Fibroblast of lung (primary cell): ENCODE measurements around the gene GRHL1. TPM values are rescaled to one million over a fixed set of nuclear protein-coding genes. Genes with fewer than 3 reads are reported as not detected.
"Not testable (repeated sequence)": the region's sequence is repeated elsewhere in the genome, so short reads cannot be mapped to it uniquely, and the experiment has no call there.

ENCODE experiments used
- DNase-seq, 2 donors: peaks; one replicate each; pipeline versions ENCODE4 v3.0.0 to v3.0.0-alpha.2; 2010; ENCODE audit warnings: low read depth in 2 of 2
- H2AFZ ChIP-seq: 2 replicates; pipeline ENCODE4 v1.5.1; 2012; ENCODE audit warnings: low read length, control low read depth, inconsistent platforms
- H3K27ac ChIP-seq: 2 replicates; pipeline ENCODE4 v1.5.1; 2011; ENCODE audit warnings: low read length, control low read depth; ENCODE audit not compliant: insufficient read depth
- H3K27me3 ChIP-seq: 2 replicates; pipeline ENCODE4 v1.5.1; 2011; ENCODE audit warnings: mild to moderate bottlenecking, low read length; ENCODE audit not compliant: control insufficient read depth, insufficient read depth
- H3K36me3 ChIP-seq: 2 replicates; pipeline ENCODE4 v1.5.1; 2011; ENCODE audit warnings: low read length; ENCODE audit not compliant: control insufficient read depth, insufficient read depth
- H3K4me1 ChIP-seq: 2 replicates; pipeline ENCODE4 v1.5.1; 2011; ENCODE audit warnings: low read length; ENCODE audit not compliant: control insufficient read depth, insufficient read depth; ENCODE audit errors: extremely low read depth
- H3K4me2 ChIP-seq: 2 replicates; pipeline ENCODE4 v1.5.1; 2011; ENCODE audit warnings: low read length, control low read depth; ENCODE audit not compliant: insufficient read depth; ENCODE audit errors: extremely low read depth
- H3K4me3 ChIP-seq, 4 experiments: fragments of 200-600 bp in 1 of 4; sonication (generic) in 1 of 4; replicated peaks in 1 of 4; 2 replicates each; pipeline ENCODE4 v1.5.1; 2011 to 2016; ENCODE audit warnings: low read length in 4 of 4, low read depth in 3 of 4, mild to moderate bottlenecking in 3 of 4, control low read depth in 2 of 4, inconsistent platforms in 1 of 4, mixed read lengths in 1 of 4; ENCODE audit not compliant: insufficient read depth in 1 of 4; ENCODE audit errors: control extremely low read depth in 1 of 4
- H3K79me2 ChIP-seq: 2 replicates; pipeline ENCODE4 v1.5.1; 2012; ENCODE audit warnings: mild to moderate bottlenecking, low read length, inconsistent platforms; ENCODE audit not compliant: control insufficient read depth, insufficient read depth
- H3K9ac ChIP-seq: 2 replicates; pipeline ENCODE4 v1.5.1; 2011; ENCODE audit warnings: mild to moderate bottlenecking, low read length, control low read depth; ENCODE audit not compliant: insufficient read depth
- H3K9me3 ChIP-seq: 2 replicates; pipeline ENCODE4 v1.5.1; 2012; ENCODE audit warnings: low read depth, low read length; ENCODE audit not compliant: control insufficient read depth, insufficient read depth
- H4K20me1 ChIP-seq: 2 replicates; pipeline ENCODE4 v1.5.1; 2011; ENCODE audit warnings: low read length; ENCODE audit not compliant: control insufficient read depth, insufficient read depth; ENCODE audit errors: extremely low read depth
- EZH2 ChIP-seq: IDR thresholded peaks from 2 replicates; pipeline ENCODE4 v1.5.1; 2012; ENCODE audit warnings: low read length, control low read depth, mild to moderate bottlenecking; ENCODE audit errors: missing control alignments
- polyA plus RNA-seq, 2 donors: library from polyadenylated mRNA; depleted of rRNA in 1 of 2; stranded (reverse) in 1 of 2; unstranded in 1 of 2; fragments of >200 nt; gene quantifications; 2 replicates each; pipeline ENCODE4 v1.2.1, GENCODE V29; 2011 to 2012; ENCODE audit warnings: missing spikeins in 1 of 2
- total RNA-seq: library from RNA; depleted of rRNA; stranded (reverse); fragments of >200 nt; gene quantifications from 2 replicates; pipeline ENCODE4 v1.2.1, GENCODE V29; 2014
- TF ChIP-seq, protein P1 (sequence below), 2 donors: IDR thresholded peaks in 1 of 2; conservative IDR thresholded peaks in 1 of 2; 1 replicate in 1 of 2; 2 replicates in 1 of 2; pipeline ENCODE4 v1.5.1; 2011 to 2012; ENCODE audit warnings: low read length in 2 of 2, control low read depth in 1 of 2, inconsistent platforms in 1 of 2, low read depth in 1 of 2, mild to moderate bottlenecking in 1 of 2

GRHL1 gene
- total and polyA plus RNA-seq, 2 donors (not counting 1 experiment from before 2014, with no cell fraction given): 0.65 to 0.99 TPM

DNA sequence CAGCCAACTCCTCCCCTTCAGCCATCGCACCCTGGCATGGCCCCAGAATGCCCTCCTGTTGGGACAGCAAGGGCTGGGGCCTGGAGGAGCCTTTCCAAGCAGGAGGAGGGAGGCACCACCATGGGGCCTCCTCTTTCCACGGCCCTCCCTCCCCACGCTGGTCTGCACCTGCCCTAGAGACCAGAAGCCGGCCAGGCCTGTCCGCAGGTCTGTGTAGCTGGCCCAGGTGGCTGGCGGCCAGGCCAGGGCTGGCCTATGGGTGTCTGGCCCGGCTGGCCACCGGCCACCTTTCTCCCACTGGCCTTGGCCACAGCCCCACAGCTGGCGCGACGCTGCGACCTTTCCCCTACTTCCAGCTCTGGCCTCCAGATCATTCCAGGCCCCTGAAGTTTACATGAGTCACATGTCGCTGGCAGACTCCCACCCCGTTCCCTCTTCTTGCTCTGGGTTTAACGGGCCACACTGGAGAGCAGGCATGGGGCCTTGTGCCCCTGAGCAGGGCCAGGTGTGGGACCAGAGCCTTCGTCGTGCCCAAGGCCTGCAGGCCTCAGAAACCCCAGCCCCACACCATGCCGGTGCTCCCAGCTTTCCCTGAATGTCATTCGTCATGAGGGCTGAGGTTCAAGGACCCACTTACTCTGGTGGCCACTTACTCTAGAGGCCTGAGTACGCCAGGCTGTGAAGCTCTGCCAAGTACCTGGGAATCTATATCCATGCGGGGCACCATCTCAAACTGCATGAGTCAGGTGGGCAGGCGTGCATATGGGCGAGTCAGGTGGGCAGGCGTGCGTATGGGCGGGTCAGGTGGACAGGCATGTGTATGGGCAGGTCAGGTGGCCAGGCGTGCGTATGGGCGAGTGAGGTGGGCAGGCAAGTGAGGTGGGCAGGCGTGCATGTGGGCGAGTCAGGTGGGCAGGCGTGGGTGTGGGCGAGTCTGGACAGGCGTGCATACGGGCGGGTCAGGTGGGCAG is 58.6 kb downstream of the GRHL1 start:
- Histone ChIP-seq H3K4me2 (no peak overlapping the region), H3K27me3 (no peaks in the 10 kb centered on the region), H3K36me3 (no peaks in the 10 kb centered on the region), H3K9ac (no peak overlapping the region), H3K27ac (no peak overlapping the region), H4K20me1 (no peaks in the 10 kb centered on the region), H3K4me1 (peaks cover 14% of the 10 kb centered on the region), H3K4me3 (no peak overlapping the region), H3K79me2 (no peaks in the 10 kb centered on the region), H2AFZ (no peak overlapping the region), H3K9me3 (no peaks in the 10 kb centered on the region)
- peak; percentile 68 to 72 for DNase-seq
- TF ChIP-seq, protein P1, sequence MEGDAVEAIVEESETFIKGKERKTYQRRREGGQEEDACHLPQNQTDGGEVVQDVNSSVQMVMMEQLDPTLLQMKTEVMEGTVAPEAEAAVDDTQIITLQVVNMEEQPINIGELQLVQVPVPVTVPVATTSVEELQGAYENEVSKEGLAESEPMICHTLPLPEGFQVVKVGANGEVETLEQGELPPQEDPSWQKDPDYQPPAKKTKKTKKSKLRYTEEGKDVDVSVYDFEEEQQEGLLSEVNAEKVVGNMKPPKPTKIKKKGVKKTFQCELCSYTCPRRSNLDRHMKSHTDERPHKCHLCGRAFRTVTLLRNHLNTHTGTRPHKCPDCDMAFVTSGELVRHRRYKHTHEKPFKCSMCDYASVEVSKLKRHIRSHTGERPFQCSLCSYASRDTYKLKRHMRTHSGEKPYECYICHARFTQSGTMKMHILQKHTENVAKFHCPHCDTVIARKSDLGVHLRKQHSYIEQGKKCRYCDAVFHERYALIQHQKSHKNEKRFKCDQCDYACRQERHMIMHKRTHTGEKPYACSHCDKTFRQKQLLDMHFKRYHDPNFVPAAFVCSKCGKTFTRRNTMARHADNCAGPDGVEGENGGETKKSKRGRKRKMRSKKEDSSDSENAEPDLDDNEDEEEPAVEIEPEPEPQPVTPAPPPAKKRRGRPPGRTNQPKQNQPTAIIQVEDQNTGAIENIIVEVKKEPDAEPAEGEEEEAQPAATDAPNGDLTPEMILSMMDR (conservative IDR thresholded peaks at IDR 0.05 in 1 of 2, IDR thresholded peaks at IDR 0.05 in 1 of 2; ENCODE audit: low read depth in 1 of 2, low read length in 2 of 2): no peak
- TF ChIP-seq EZH2: no peak

DNA sequence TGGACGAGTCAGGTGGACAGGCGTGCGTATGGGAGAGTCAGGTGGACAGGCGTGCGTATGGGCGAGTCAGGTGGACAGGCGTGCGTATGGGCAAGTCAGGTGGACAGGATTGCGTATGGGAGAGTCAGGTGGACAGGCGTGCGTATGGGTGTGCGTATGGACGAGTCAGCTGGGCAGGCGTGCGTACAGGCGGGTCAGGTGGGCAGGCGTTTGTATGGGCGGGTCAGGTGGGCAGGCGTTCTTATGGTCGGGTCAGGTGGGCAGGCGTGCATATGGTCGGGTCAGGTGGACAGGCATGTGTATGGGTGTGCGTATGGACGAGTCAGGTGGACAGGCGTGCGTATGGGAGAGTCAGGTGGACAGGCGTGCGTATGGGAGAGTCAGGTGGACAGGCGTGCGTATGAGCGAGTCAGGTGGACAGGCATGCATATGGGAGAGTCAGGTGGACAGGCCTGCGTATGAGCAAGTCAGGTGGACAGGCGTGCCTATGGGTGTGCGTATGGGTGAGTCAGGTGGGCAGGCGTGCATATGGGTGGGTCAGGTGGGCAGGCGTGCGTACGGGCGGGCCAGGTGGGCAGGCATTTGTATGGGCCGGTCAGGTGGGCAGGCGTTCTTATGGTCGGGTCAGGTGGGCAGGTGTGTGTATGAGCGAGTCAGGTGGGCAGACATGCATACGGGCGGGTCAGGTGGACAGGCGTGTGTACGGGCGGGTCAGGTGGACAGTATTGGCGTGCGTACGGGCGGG is 59.5 kb downstream of the GRHL1 start:
- H3K27ac ChIP-seq, H4K20me1 ChIP-seq, H3K36me3 ChIP-seq, H3K9me3 ChIP-seq, H3K9ac ChIP-seq, H2AFZ ChIP-seq, H3K79me2 ChIP-seq, H3K4me3 ChIP-seq, H3K27me3 ChIP-seq, H3K4me2 ChIP-seq, DNase-seq: not testable (repeated sequence)
- H3K4me1 ChIP-seq: peaks cover 14% of the 10 kb centered on the region

DNA sequence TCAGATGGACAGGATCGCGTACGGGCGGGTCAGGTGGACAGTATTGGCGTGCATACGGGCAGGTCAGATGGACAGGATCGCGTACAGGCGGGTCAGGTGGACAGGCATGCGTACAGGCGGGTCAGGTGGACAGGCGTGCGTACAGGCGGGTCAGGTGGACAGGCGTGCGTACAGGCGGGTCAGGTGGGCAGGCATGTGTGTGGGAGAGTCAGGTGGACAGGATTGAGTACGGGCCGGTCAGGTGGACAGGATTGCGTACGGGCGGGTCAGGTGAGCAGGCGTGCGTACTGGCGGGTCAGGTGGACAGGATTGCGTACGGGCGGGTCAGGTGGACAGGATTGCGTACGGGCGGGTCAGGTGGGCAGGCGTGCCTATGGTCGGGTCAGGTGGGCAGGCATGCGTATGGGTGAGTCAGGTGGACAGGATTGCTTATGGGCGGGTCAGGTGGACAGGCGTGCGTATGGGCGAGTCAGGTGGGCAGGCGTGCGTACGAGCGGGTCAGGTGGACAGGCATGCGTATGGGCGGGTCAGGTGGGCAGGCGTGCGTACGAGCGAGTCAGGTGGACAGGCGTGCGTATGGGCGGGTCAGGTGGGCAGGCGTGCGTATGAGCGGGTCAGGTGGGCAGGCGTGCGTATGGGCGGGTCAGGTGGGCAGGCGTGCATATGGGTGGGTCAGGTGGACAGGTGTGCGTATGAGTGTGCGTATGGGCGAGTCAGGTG is 60.3 kb downstream of the GRHL1 start:
- peaks cover 14% of the 10 kb centered on the region for H3K4me1 ChIP-seq
- H3K4me3 ChIP-seq, DNase-seq, H2AFZ ChIP-seq, H3K79me2 ChIP-seq, H3K4me2 ChIP-seq, H3K27ac ChIP-seq, H4K20me1 ChIP-seq, H3K27me3 ChIP-seq, H3K9ac ChIP-seq, H3K36me3 ChIP-seq, H3K9me3 ChIP-seq: not testable (repeated sequence)

DNA sequence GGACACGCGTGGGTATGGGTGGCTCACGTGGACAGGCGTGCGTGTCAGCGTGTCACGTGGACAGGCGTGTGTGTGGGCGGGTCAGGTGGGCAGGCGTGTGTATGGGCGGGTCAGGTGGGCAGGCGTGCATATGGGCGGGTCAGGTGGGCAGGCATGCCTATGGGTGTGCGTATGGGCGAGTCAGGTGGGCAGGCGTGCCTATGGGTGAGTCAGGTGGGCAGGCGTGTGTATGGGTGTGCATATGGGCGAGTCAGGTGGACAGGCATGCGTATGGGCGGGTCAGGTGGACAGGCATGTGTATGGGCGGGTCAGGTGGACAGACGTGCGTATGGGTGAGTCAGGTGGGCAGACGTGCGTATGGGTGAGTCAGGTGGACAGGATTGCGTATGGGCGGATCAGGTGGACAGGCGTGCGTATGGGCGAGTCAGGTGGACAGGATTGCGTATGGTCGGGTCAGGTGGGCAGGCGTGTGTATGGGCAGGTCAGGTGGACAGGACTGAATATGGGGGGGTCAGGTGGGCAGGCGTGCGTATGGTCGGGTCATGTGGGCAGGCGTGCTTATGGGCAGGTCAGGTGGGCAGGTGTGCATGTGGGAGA is 61.0 kb downstream of the GRHL1 start:
- not testable (repeated sequence) for H3K4me3 ChIP-seq, H3K9me3 ChIP-seq, H4K20me1 ChIP-seq, H3K9ac ChIP-seq, DNase-seq, H3K27me3 ChIP-seq, H3K79me2 ChIP-seq, H3K36me3 ChIP-seq, H3K27ac ChIP-seq, H3K4me2 ChIP-seq, H2AFZ ChIP-seq
- H3K4me1 ChIP-seq: peaks cover 14% of the 10 kb centered on the region
